WI38 (cell line): Measurements from ENCODE around the gene SUSD6.

ENCODE experiments used
- H3K4me3 ChIP-seq: 2 replicates; pipeline ENCODE4 v1.5.1; 2011; ENCODE audit warnings: low read depth, mild to moderate bottlenecking, control low read depth, low read length
- CTCF ChIP-seq: IDR thresholded peaks from 2 replicates; pipeline ENCODE4 v1.5.1; 2012; ENCODE audit warnings: low read depth, mild to moderate bottlenecking, control low read depth, low read length

The SUSD6 gene

GRCh38 chr14:69662636-69663299 lies 51.4 kb downstream of the SUSD6 start:
- no peak overlapping the region for H3K4me3 ChIP-seq
- TF ChIP-seq CTCF = no peak

GRCh38 chr14:69663300-69663643 lies 51.9 kb downstream of the SUSD6 start:
- H3K4me3 ChIP-seq = no peak overlapping the region
- TF ChIP-seq CTCF = no peak

GRCh38 chr14:69664265-69664664 lies 52.9 kb downstream of the SUSD6 start:
- no peak overlapping the region for H3K4me3 ChIP-seq
- no peak for TF ChIP-seq CTCF

- no peak for TF ChIP-seq CTCF
- H3K4me3 ChIP-seq = no peak overlapping the region
These were observed 53.6 kb downstream of the SUSD6 start for GRCh38 chr14:69664865-69665526.

GRCh38 chr14:69665631-69666030 lies 54.2 kb downstream of the SUSD6 start:
- no peak for TF ChIP-seq CTCF
- no peak overlapping the region for H3K4me3 ChIP-seq

GRCh38 chr14:69666112-69666511 lies 54.7 kb downstream of the SUSD6 start:
- TF ChIP-seq CTCF = no peak
- H3K4me3 ChIP-seq = no peak overlapping the region

GRCh38 chr14:69666690-69667211 lies 55.4 kb downstream of the SUSD6 start:
- no peak for TF ChIP-seq CTCF
- H3K4me3 ChIP-seq = no peak overlapping the region
